ENCODE data around the gene IL10RB.
A peak's percentile ranks its signal among the peaks of the same experiment; 100 is the strongest.
"Not testable (repeated sequence)": the region's sequence is repeated elsewhere in the genome, so short reads cannot be mapped to it uniquely, and the experiment has no call there.

IL10RB gene

DNA sequence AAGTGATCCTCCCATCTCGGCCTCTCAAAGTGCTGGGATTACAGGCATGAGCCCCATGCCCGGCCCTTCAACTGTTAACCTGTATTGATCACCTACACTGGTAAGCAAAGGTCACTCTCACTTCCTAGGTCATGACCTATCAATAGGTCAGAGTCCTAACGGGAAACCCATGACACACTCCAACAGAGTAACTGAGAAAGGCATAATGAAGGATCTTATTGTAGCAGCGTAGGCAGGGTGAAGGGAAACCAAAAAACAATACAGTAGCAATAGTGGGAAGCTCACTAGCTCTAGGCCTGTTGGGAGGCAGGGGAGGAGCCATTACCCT is 39.1 kb downstream of the IL10RB start:
- no peak for DNase-seq

DNA sequence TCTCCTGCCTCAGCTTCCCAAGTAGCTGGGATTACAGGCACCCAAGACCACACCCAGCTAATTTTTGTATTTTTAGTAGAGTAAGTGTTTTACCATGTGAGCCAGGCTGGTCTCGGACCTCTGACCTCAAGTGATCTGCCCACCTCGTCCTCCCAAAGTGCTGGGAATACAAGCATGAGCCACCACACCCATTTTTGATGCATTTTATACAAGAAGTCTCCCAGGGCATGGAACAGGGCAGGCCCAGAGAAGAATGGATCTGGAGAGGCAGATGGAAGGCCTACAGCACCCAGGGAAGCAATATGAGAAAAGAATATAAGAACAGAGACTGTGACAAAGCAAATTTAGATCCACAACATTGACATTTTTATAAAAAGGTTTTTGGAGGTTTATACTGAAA is 39.8 kb downstream of the IL10RB start:
- no peak for DNase-seq

DNA sequence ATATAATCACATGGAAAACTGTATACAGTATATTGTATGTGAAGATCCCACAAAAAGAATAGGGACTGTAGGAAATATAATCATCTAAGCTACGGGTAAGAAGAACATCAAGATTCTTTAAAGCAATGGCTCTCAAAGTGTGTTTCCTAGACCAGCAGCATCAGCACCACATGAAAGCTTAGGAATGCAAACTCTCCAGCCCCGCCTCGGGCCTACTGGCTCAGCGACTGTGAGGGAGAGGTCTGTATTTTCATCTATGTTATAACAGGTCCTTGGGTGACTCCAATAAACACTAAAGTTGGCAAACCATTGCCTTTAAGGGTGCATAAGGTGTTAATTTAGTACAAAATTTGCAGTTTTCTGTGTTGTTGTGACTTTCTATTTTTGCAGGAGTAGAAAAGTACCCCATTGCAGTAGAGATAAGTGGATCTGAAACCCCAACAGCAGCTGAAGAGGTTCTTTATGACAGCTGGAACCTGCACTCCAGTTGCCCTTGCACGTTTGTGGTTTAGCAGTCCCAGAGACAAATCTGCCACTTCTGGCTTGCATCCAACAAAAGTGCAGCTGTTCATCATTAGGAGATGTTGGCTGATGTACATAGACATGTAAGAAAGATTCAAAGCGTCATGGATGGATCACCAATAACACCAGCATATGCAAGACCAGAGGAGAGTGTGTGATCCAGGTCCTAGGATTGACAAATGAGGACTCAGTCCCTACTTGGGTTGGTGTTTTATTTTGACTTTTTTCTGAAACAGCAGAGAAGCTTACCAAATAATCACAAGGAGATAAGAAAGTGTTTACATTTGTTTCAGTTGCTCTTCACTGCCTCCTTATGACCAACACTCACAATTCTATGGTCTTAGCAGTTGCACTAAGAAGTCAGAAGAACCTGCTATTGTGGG is 42.7 kb downstream of the IL10RB start:
- no peak for DNase-seq

DNA sequence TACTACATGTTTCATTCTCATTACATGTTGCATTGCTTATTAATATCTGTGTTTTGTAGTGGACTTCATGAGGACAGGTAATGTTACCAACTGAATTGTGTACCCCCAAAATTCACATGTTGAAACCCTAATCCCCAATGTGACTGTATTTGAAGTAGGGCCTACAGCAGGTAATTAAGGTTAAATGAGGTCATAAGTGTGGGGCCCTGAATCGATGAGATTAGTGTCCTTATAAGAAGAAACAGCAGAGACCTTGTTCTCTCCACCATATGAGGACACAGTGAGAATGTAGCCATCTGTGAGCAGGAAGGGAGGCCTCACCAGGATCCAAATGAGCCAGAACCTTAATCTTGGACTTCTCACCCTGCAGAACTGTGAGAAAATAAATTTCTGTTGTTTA is 43.6 kb downstream of the IL10RB start:
- no peak for DNase-seq

DNA sequence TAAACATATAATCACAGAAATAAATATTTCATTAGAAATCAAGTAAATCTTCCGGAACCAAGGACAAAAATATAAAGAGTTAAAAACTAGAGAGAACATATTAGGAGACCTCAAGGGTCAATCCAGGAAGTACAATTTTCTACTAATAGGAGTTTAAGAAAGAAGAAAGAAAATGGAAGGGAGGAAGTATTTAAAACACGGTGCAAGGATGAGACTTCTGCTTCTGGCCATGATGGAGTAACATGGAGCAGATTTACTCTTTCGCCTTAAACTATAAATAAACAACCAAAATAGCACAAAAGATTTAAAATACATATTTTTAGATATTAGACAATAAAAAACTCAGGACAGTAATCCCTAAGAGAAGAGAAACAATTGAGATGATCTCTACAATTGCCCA is 46.0 kb downstream of the IL10RB start:
- DNase-seq, result no peak

DNA sequence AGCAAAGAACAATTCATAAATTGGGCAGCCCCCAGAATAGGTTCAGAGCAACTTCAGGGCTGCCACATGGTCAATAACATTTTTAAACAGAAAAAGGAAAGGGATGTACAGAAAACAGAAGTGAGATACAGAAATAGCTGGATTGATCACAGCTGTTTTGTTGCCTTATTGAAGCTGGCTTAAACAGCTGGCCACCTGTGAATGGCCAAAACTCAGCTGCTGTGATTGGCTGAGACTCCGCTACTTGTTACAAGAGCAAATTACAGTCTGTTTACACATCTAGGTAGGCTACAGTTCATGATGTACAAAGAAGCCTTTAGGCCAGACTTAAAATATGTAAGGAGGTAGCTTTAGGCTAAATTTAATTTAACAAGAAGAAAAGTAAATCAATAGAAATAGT is 47.0 kb downstream of the IL10RB start:
- no peak for DNase-seq

DNA sequence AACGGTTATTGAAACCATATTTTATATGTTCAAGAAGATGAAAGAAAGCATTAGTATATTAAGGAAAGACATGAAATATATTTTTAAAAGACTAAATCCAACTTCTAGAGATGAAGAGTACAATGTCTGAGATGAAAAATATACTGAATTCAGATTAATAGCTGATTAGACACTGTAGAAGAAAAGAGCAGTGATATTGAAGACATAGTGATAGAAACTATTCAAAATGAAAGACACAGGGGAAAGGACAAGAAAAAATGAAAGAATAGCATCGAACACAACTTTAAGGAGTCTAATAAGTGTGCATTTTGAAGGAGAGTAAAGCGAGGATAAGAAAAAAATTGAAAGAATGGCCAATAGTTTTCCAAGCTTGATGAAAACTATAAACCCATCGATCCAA is 47.4 kb downstream of the IL10RB start:
- DNase-seq, result no peak

DNA sequence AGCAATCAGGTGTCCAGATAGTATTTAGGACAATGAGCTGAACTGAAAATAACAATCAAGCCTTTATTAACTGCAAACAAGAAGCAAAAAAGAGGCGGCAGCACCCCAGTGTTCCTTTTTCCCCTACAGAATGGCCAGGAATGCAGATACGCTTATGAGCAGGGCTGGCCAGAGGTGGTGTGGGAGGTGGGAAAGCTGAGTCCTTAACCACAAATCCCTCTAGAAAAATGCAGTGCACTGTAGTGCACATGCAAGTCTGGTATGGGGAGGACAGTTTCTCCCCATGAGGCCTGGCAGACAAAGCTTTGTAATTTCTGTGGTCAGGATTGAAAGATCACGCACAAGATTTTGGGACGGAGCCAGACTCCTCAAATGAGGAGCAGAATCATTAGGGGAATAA is 47.9 kb downstream of the IL10RB start:
- DNase-seq, result no peak

DNA sequence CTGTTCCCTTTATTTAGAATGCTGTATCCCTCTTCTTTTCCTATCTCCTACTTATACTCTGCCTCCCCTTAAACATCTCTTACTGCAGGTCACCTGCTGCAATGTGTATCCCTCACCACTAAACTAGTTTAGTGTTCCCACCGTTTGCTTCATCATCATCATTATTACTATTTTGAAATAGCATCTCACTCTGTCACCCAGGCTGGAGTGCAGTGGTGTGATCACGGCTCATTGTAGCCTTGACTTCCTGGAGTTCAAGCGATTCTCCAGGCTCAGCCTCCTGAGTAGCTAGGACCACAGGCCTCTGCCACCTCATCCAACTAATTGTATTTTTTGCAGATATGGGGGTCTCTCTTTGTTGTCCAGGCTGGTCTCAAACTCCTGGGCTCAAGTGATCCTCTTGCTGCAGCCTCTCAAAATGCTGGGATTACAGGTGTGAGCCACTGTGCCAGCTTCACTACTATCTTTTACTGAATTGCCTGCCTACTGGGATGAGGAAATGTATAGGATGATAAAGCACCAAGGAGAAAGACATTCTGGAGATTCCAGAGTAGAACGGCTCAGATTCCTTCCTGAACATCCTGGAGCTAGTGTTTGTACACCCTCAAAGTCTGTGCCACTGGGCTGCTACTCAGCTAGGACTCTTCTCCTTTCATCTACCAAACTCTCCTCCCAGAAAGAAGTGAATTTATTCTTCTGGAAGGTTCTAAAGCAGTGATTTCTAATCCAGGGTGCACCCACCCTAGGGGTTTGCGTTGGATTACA is 50.0 kb downstream of the IL10RB start:
- DNase-seq, result no peak

DNA sequence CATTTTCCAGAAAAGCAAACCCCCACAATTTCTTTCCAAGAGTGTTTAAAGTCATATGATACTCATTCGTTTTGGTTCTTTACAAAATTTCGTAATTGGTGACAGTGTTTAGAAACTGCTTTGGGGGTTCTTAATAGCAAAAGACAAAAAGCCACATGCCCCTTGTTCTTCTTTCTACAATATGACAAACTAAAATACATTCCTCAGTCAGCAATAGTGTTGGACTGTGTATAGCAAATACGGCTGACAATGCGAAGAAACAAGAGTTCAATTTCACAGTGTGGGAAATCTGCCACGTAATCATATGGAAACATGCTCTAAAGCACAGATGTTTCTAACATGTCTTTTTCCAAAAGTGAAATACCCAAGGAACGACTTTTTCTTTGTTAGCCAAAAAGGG is 51.0 kb downstream of the IL10RB start:
- no peak for DNase-seq

DNA sequence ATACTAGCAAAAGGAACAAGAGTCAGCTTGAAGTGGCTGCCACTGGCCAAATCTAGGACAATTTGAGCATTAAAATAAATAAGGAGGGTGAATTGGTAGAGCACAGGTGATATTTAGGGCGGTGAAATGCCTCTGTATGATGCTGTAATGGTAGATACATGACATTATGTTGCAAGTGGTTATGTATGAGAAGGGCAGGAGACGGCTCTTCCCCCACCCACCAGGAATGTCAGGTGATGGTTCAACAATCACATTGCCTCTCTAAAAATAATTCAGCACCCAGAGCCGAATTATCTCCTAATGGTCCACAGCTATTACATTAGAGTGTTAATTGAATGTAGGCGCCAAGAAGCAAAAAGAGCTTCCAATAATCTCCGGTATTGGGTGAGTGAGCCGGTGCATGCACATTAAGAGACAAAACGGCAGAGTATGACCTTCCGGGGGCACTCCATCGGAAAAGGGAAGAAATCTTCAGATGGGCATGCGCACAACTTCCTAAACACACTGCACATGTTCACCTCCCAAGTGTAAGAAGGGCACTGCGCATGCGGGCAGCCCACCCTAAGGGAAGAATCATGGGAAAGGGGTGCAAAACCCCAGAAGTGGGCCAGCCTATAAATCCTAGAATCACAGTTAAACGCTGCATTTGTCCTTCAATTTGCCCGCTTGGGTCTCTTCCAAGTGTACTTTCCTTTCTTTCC is 51.8 kb downstream of the IL10RB start:
- DNase-seq, result no peak

DNA sequence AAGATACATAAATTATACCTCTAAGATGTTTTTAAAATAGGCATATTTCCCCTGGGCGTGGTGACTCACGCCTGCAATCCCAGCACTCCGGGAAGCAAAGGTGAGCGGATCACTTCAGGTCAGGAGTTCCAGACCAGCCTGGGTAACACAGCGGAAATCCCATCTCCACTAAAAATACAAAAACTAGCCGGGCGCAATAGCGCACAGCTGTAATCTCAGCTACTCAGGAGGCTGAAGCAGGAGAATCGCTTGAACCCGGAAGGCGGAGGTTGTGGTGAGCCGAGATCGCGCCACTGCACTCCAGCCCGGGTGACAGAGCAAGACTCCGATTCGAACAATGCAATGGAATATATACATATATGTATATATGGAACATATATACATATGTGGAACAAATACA is 54.8 kb downstream of the IL10RB start:
- DNase-seq, result not testable (repeated sequence)

DNA sequence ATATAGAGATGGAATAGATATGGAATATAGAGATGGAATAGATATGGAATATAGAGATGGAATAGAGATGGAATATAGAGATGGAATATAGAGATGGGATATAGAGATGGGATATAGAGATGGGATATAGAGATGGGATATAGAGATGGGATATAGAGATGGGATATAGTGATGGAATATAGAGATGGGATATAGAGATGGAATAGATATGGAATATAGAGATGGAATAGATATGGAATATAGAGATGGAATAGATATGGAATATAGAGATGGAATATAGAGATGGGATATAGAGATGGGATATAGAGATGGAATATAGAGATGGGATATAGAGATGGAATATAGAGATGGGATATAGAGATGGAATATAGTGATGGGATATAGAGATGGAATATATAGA is 57.4 kb downstream of the IL10RB start:
- not testable (repeated sequence) for DNase-seq

DNA sequence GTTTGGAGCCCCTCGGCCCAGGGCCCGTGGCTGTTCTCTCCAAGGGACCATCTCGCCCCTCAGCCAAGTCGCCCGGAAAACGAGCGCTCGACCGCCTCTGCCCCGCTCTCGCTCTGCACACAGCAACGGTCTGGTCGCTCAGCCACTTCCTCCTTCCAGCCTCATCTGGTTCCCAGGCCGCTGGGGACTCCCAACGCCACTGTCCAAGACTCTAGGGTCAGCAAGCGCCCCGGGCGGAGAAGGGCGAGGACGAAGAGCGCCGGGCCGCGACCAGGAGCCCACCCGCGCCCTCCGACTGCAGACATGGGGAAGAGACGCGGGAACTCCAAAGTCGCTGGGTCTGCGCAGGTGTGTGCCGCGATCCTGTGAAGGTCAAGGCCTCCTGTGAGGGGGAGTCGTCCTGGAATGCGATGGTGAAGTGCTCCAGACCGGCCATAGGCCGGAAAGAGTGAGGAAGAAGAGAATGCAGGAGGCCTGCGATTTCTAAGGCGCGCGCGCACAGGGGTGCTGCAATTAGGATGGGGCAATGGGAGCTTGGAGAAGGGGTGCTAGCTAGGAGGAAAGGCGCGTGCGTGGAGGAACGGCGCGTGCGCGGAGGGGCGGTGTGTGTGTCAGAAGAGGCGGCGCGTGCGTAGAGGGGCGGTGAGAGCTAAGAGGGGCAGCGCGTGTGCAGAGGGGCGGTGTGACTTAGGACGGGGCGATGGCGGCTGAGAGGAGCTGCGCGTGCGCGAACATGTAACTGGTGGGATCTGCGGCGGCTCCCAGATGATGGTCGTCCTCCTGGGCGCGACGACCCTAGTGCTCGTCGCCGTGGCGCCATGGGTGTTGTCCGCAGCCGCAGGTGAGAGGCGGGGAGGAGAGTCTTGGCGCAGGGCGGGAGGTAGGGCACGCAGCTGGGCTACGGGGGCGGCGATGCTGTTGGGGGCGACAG is 58.4 kb downstream of the IL10RB start, which contains the start of gene IFNAR1:
IFNAR1 (plus strand) TSS at position 680 of the 931 bp plus-strand sequence; CDS start at position 766, 86 bp downstream.
- peak; percentile 98 to 99 for DNase-seq

DNA sequence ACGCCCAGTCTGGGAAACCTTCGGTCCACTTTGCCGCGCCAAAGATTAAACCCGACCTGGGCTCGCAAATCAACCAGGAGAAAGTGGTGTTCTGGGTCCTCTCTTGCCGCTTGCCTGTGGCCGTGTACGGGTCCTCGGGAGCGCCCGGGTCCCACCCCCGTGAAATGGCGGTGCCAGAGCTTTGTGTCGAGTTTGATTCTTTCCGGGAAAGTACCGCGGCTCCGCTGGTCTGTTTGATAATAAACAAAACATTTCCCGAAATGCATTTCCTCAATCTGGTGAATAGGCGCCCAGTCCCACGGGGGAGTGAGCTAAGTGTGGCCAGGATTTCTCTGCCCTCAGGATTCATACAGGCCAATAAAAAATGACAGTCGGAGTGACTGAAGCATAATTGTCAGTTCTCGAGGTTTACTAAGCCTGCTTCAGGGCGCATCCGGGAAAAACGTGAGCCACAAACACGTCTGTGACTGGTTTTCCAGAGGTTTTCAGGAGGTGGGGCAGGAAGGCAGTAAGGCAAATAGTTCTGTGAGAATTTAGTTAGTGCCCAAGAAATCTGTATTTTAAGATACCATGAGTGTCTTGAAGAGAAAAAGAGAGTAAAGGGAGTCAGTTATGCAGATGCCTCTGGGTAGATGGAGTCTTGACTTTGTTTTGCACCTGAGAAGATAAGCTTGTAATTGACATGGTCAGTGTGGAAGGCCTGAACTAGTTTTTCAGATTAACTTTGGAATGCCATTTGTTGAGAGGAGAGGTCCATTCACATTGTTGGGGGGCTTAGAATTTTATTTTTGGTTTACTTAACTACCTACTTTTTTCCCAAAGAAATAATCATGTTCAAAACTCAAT is 59.3 kb downstream of the IL10RB start:
- peak; percentile 54 to 57 for DNase-seq

DNA sequence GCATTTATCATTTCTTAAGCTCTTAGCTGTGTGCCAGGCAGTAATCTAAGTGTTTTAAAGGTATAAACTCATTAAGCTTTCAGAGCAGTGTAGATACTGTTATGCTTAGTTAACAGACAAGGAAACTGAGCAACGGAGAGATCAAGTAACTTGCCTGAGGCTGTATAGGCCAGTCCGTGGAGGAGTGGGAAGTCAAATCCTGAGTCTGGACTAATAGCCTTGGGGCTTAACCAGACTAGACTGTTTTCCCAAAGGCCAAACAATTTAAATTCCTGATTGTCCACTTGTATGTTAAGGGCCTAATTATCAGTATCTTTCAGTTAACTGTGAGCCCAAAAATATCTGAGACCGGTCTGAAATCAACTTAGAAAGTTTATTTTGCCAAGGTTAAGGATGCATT is 61.2 kb downstream of the IL10RB start:
- DNase-seq, result no peak

DNA sequence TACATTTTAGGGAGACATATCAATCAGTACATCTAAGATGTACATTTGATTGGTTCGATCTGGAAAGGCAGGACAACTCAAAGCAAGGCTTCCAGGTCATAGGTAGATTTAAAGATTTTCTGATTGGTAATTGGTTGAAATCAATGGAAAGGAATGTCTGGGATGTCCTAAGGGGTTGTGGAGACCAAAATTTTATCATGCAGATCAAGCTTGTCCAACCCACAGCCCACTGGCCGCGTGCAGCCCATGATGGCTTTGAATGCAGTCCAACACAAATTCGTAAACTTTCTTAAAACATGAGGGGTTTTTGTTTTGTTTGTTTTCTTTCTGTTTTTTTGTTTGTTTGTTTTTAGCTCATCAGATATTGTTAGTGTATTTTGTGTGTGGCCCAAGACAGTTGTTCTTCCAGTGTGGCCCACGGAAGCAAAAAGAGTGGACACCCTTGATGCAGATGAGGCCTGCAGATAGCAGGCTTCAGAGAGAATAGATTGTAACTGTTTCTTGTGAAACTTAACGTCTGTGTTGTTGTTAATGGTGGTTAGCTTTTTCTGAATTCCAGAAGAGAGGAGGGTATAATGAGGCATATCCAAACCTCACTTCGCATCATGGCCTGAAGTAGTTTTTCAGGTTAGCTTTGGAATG is 61.7 kb downstream of the IL10RB start:
- no peak for DNase-seq

DNA sequence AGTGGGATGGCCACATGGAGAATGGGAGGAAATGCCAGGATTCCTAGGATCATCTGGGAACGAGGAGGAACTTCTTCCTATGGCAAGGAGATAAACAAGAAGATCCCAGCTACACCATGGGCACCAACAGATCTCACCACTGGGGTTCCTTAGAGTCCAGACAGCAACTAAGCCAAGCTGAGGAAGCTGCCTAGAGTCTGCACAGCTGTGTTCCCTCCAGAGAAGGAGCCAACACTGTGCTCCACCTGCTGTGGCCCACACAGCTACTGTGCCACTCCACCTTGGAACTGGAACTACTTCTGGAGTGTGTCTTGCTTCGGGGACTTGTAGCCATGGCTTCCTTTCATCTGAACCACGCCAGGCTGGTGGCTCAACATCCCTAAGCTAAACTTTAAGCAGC is 64.6 kb downstream of the IL10RB start:
- DNase-seq, result no peak

DNA sequence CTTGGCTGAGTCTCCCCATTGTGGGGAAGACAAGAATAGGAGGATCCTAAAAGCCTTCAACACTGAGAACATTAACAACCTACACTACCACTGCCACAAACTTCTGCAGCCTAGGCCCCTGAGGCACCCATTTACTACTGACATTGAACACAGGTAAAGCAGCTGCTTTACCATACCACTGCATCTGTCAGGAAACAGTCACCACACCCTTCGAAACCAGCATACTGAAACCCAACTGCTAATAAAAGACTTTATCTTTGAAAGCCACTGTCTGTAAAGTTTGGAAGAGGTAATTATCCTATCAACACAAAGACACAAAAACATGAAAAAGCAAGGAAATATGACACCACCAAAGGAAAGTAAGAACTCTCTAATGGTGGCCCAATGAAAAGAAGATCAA is 66.0 kb downstream of the IL10RB start:
- DNase-seq, result no peak

DNA sequence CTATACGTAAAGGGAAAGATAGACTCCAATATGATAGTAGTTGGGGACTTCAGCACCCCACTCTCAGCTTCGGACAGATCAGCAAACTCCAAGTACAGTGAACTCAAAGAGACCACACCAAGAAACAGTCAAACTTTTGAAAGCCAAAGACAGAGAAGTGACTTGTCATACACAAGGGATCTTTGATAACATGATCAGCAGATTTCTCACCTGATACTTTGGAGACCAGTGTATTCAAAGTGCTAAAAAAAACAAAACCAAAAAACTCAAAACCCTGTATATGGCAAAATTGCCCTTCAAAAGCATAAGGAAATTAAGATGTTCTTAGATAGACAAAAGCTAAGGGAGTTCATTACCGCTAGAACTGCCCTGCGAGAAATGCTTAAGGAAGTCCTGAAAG is 68.0 kb downstream of the IL10RB start:
- DNase-seq, result no peak

DNA sequence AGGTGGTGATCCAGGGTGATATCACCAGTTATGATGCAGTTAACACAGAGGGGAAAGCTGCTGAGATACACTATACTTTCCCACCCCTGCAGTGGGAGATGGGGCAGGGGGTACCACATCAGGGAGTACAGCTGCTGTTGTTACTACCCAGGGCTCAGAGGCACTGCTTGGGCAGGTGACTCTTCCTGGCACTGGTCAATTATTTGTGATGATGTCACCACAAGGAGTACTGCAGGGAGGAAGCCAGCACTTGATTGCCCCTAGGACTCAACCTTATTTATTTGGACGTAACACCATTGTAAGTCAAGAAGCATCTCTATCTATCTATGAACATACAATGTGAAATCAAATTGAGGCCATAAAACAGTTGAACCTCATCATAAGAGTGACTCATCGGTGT is 68.7 kb downstream of the IL10RB start:
- DNase-seq, result no peak

Data from stimulated activated CD4-positive, alpha-beta T cell treated with anti-CD3 and anti-CD28 coated beads, Interleukin-2, amount 100 ng/mL, for 48 hours (primary cell).